Measurements from ENCODE around the gene VAV1. TPM values are rescaled to one million over a fixed set of nuclear protein-coding genes. Genes with fewer than 3 reads are reported as not detected.

The VAV1 gene
- total RNA-seq, 5 donors from 2014 or later (not counting 1 experiment from before 2014, with no cell fraction given), result 82.5 to 114 (median 92.2) TPM

GRCh38 chr19:6806488-6806887 is 34.0 kb downstream of the VAV1 start:
- Histone ChIP-seq H3K9me3 (no peaks in the 10 kb centered on the region), H3K27ac (ENCODE audit: low read length) (no peak overlapping the region), H3K36me3 (ENCODE audit: control insufficient read depth in 2 of 2, extremely low read depth in 1 of 2, insufficient read depth in 1 of 2, low read length in 1 of 2) (peaks cover 4 to 5% of the 10 kb centered on the region in 2 donors), H3K4me1 (ENCODE audit: control insufficient read depth in 1 of 2, extremely low read depth in 1 of 2, insufficient read depth in 2 of 2, low read length in 2 of 2) (peaks cover 19 to 55% of the 10 kb centered on the region in 2 experiments), H3K4me3 (ENCODE audit: control insufficient read depth in 1 of 2, extremely low read depth in 1 of 2, low read length in 1 of 2) (no peak overlapping the region), H3K27me3 (replicated peaks in 1 of 2; ENCODE audit: control insufficient read depth in 2 of 2, extremely low read depth in 1 of 2, insufficient read depth in 2 of 2, low read length in 1 of 2) (no peaks in the 10 kb centered on the region)
- H3K9me3 Mint-ChIP-seq, result no peaks in the 10 kb centered on the region
- H3K36me3 Mint-ChIP-seq, result peaks cover 16% of the 10 kb centered on the region
- ChIA-PET POLR2A (no interaction called here), CTCF (no interaction called here)
- peak overlapping the region in 1 of 2 donors; percentile 58 for H3K27ac Mint-ChIP-seq
- DNase-seq (no peak), ATAC-seq (replicated peaks in 1 of 4) (no peak)
- WGBS (ENCODE audit: insufficient coverage), result no CpG with 5 or more reads among the region's 4 CpGs
- no peaks in the 10 kb centered on the region for H3K27me3 Mint-ChIP-seq
- no peak overlapping the region for H3K4me3 Mint-ChIP-seq
- H3K4me1 Mint-ChIP-seq, result peaks cover 55 to 66% (median 57%) of the 10 kb centered on the region in 3 donors

- peaks cover 56 to 66% (median 60%) of the 10 kb centered on the region in 3 donors for H3K4me1 Mint-ChIP-seq
- H3K4me1 ChIP-seq (ENCODE audit: control insufficient read depth in 1 of 2, extremely low read depth in 1 of 2, insufficient read depth in 2 of 2, low read length in 2 of 2), result peaks cover 18 to 58% of the 10 kb centered on the region in 2 experiments
- H3K4me3 ChIP-seq (ENCODE audit: control insufficient read depth in 1 of 2, extremely low read depth in 1 of 2, low read length in 1 of 2), result no peak overlapping the region
- H3K27me3 ChIP-seq (replicated peaks in 1 of 2; ENCODE audit: control insufficient read depth in 2 of 2, extremely low read depth in 1 of 2, insufficient read depth in 2 of 2, low read length in 1 of 2), result no peaks in the 10 kb centered on the region
- H3K27ac ChIP-seq (ENCODE audit: low read length), result no peak overlapping the region
- H3K4me3 Mint-ChIP-seq, result no peak overlapping the region
- ChIA-PET POLR2A (no interaction called here), CTCF (interaction anchor here in 1 of 2 donors (0.6 kb wide), 1 partner anchor 199 kb away, joined by 4 read pairs; no protein-coding TSS in a partner anchor)
- ATAC-seq (replicated peaks in 1 of 4) (no peak), DNase-seq (no peak)
- 94% methylated on average over 2 of the region's 5 CpGs for WGBS (ENCODE audit: insufficient coverage)
- H3K27me3 Mint-ChIP-seq, result no peaks in the 10 kb centered on the region
- H3K9me3 ChIP-seq, result no peaks in the 10 kb centered on the region
- peak overlapping the region; percentile 76 to 77 for H3K27ac Mint-ChIP-seq
- peaks cover 22% of the 10 kb centered on the region for H3K36me3 Mint-ChIP-seq
- peaks cover 4 to 5% of the 10 kb centered on the region in 2 donors for H3K36me3 ChIP-seq (ENCODE audit: control insufficient read depth in 2 of 2, extremely low read depth in 1 of 2, insufficient read depth in 1 of 2, low read length in 1 of 2)
- H3K9me3 Mint-ChIP-seq, result peaks cover 0 to 3% (median 0%) of the 10 kb centered on the region in 3 donors
Measured at GRCh38 chr19:6807291-6807690, 34.8 kb downstream of the VAV1 start.

GRCh38 chr19:6808494-6808893 is 36.0 kb downstream of the VAV1 start:
- peaks cover 15 to 54% of the 10 kb centered on the region in 2 experiments for H3K4me1 ChIP-seq (ENCODE audit: control insufficient read depth in 1 of 2, extremely low read depth in 1 of 2, insufficient read depth in 2 of 2, low read length in 2 of 2)
- no peak overlapping the region for H3K4me3 ChIP-seq (ENCODE audit: control insufficient read depth in 1 of 2, extremely low read depth in 1 of 2, low read length in 1 of 2)
- H3K27me3 Mint-ChIP-seq, result no peaks in the 10 kb centered on the region
- WGBS (ENCODE audit: insufficient coverage), result 100% methylated on average over 1 of the region's 1 CpG
- peaks cover 4 to 5% of the 10 kb centered on the region in 2 donors for H3K36me3 ChIP-seq (ENCODE audit: control insufficient read depth in 2 of 2, extremely low read depth in 1 of 2, insufficient read depth in 1 of 2, low read length in 1 of 2)
- H3K27ac Mint-ChIP-seq, result peak overlapping the region in 1 of 2 donors; percentile 33
- no peak overlapping the region for H3K4me3 Mint-ChIP-seq
- peaks cover 59 to 67% (median 61%) of the 10 kb centered on the region in 3 donors for H3K4me1 Mint-ChIP-seq
- no peaks in the 10 kb centered on the region for H3K27me3 ChIP-seq (replicated peaks in 1 of 2; ENCODE audit: control insufficient read depth in 2 of 2, extremely low read depth in 1 of 2, insufficient read depth in 2 of 2, low read length in 1 of 2)
- ATAC-seq (replicated peaks in 1 of 4), result no peak
- no peak overlapping the region for H3K27ac ChIP-seq (ENCODE audit: low read length)
- H3K9me3 ChIP-seq, result no peaks in the 10 kb centered on the region
- H3K36me3 Mint-ChIP-seq, result peaks cover 26% of the 10 kb centered on the region
- ChIA-PET POLR2A (interaction anchor here (0.7 to 1.2 kb wide), 2 partner anchors 14 to 436 kb away, joined by 3 to 4 read pairs; no protein-coding TSS in a partner anchor), CTCF (interaction anchor here in 1 of 2 donors (0.6 kb wide), 1 partner anchor 166 kb away, joined by 6 read pairs; no protein-coding TSS in a partner anchor)
- DNase-seq, result no peak
- peaks cover 0 to 3% (median 0%) of the 10 kb centered on the region in 3 donors for H3K9me3 Mint-ChIP-seq

GRCh38 chr19:6809262-6809661 is 36.8 kb downstream of the VAV1 start:
- Histone ChIP-seq H3K4me1 (ENCODE audit: control insufficient read depth in 1 of 2, extremely low read depth in 1 of 2, insufficient read depth in 2 of 2, low read length in 2 of 2) (peaks cover 22 to 51% of the 10 kb centered on the region in 2 experiments), H3K9me3 (no peaks in the 10 kb centered on the region), H3K4me3 (ENCODE audit: control insufficient read depth in 1 of 2, extremely low read depth in 1 of 2, low read length in 1 of 2) (no peak overlapping the region), H3K27ac (ENCODE audit: low read length) (no peak overlapping the region), H3K36me3 (ENCODE audit: control insufficient read depth in 2 of 2, extremely low read depth in 1 of 2, insufficient read depth in 1 of 2, low read length in 1 of 2) (peaks cover 4 to 5% of the 10 kb centered on the region in 2 donors), H3K27me3 (replicated peaks in 1 of 2; ENCODE audit: control insufficient read depth in 2 of 2, extremely low read depth in 1 of 2, insufficient read depth in 2 of 2, low read length in 1 of 2) (no peaks in the 10 kb centered on the region)
- Mint-ChIP-seq H3K27me3 (no peaks in the 10 kb centered on the region), H3K36me3 (peaks cover 26% of the 10 kb centered on the region), H3K4me3 (no peak overlapping the region), H3K4me1 (peaks cover 61 to 69% (median 63%) of the 10 kb centered on the region in 3 donors), H3K9me3 (peaks cover 0 to 3% (median 0%) of the 10 kb centered on the region in 3 donors), H3K27ac (peak overlapping the region; percentile 69 to 89)
- CTCF ChIA-PET, result interaction anchor here in 1 of 2 donors (0.5 kb wide), 1 partner anchor 611 kb away, joined by 4 read pairs; no protein-coding TSS in a partner anchor
- no peak for ATAC-seq (replicated peaks in 1 of 4)
- no peak for DNase-seq
- POLR2A ChIA-PET, result no interaction called here
- 56% methylated on average over 3 of the region's 4 CpGs for WGBS (ENCODE audit: insufficient coverage)

GRCh38 chr19:6811378-6811777 is 38.9 kb downstream of the VAV1 start:
- H3K36me3 Mint-ChIP-seq, result peaks cover 28% of the 10 kb centered on the region
- CTCF ChIA-PET, result no interaction called here

GRCh38 chr19:6811906-6812305 is 39.4 kb downstream of the VAV1 start:
- peaks cover 30% of the 10 kb centered on the region for H3K36me3 Mint-ChIP-seq
- H3K27ac Mint-ChIP-seq, result peak overlapping the region; percentile 60 to 73
- Histone ChIP-seq H3K4me1 (ENCODE audit: control insufficient read depth in 1 of 2, extremely low read depth in 1 of 2, insufficient read depth in 2 of 2, low read length in 2 of 2) (peaks cover 20 to 51% of the 10 kb centered on the region in 2 experiments), H3K27me3 (replicated peaks in 1 of 2; ENCODE audit: control insufficient read depth in 2 of 2, extremely low read depth in 1 of 2, insufficient read depth in 2 of 2, low read length in 1 of 2) (no peaks in the 10 kb centered on the region), H3K4me3 (ENCODE audit: control insufficient read depth in 1 of 2, extremely low read depth in 1 of 2, low read length in 1 of 2) (no peak overlapping the region), H3K9me3 (no peaks in the 10 kb centered on the region), H3K36me3 (ENCODE audit: control insufficient read depth in 2 of 2, extremely low read depth in 1 of 2, insufficient read depth in 1 of 2, low read length in 1 of 2) (peaks cover 0 to 6% of the 10 kb centered on the region in 2 donors), H3K27ac (ENCODE audit: low read length) (no peak overlapping the region)
- peak in 1 of 35 experiments; percentile 53 for DNase-seq
- CTCF ChIA-PET, result no interaction called here
- H3K4me1 Mint-ChIP-seq, result peaks cover 69 to 72% (median 71%) of the 10 kb centered on the region in 3 donors
- ATAC-seq (replicated peaks in 1 of 4), result peak in 1 of 4 experiments; percentile 57
- no CpG with 5 or more reads among the region's 2 CpGs for WGBS (ENCODE audit: insufficient coverage)
- H3K4me3 Mint-ChIP-seq, result peak overlapping the region in 1 of 3 donors; percentile 25
- POLR2A ChIA-PET, result no interaction called here
- no peaks in the 10 kb centered on the region for H3K27me3 Mint-ChIP-seq
- peaks cover 0 to 3% (median 0%) of the 10 kb centered on the region in 3 donors for H3K9me3 Mint-ChIP-seq

More at GRCh38 chr19:6811378-6811777, 38.9 kb downstream of the VAV1 start:
- POLR2A ChIA-PET, result no interaction called here
- Histone ChIP-seq H3K27me3 (replicated peaks in 1 of 2; ENCODE audit: control insufficient read depth in 2 of 2, extremely low read depth in 1 of 2, insufficient read depth in 2 of 2, low read length in 1 of 2) (no peaks in the 10 kb centered on the region), H3K27ac (ENCODE audit: low read length) (no peak overlapping the region), H3K4me3 (ENCODE audit: control insufficient read depth in 1 of 2, extremely low read depth in 1 of 2, low read length in 1 of 2) (no peak overlapping the region), H3K36me3 (ENCODE audit: control insufficient read depth in 2 of 2, extremely low read depth in 1 of 2, insufficient read depth in 1 of 2, low read length in 1 of 2) (peaks cover 0 to 8% of the 10 kb centered on the region in 2 donors), H3K9me3 (no peaks in the 10 kb centered on the region), H3K4me1 (ENCODE audit: control insufficient read depth in 1 of 2, extremely low read depth in 1 of 2, insufficient read depth in 2 of 2, low read length in 2 of 2) (peaks cover 25 to 51% of the 10 kb centered on the region in 2 experiments)
- DNase-seq (no peak), ATAC-seq (replicated peaks in 1 of 4) (no peak)
- Mint-ChIP-seq H3K9me3 (peaks cover 0 to 3% (median 0%) of the 10 kb centered on the region in 3 donors), H3K27ac (peak overlapping the region; percentile 60 to 73), H3K4me1 (peaks cover 72 to 75% (median 73%) of the 10 kb centered on the region in 3 donors), H3K27me3 (no peaks in the 10 kb centered on the region), H3K4me3 (no peak overlapping the region)
- WGBS (ENCODE audit: insufficient coverage), result 95% methylated on average over 2 of the region's 3 CpGs
